Kidney glomerular epithelial cell (primary cell): ENCODE data around the gene SLC25A31.

ENCODE experiments used
- DNase-seq: peaks from one replicate; lab custom pipeline; 2025; lab: John Stamatoyannopoulos, UW

SLC25A31 gene

DNA sequence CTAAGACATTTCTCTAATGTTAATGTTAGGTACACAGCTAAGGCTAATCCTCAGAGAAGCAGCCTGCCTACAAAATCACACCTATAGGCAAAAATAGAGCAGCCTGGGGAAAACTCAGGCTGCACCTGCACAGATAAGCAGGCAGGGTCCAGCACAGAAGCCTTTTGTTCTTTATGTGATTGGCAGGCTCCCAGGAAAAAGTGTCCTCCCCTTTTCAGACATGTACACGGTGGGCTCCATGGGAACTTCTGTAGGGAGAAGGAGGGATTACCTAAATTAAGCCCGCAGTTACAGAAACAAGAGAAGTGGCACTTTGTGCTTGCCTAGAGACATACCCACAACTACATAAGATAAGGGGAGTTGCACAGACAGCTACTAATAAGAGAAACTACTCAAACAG lies 47.9 kb downstream of the SLC25A31 start:
- DNase-seq: no peak

DNA sequence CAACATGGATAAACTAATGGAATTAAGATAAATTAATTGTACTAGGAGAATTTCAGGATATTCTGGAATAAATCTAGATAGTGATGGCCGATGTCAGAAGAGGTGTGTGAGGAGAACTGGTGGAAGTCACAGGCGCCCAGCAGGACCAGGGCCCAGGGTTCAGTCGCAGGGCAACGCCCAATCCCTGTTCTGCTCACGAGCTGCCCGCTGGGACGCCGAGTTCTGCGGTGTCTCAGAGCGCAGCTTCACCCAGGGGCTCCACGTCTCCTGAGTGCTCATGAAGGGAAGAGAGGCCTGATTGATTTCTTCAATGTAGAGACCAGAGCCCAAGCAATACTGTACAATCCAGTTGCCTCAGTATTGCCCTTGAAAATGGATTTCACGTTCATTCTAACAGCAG lies 50.4 kb downstream of the SLC25A31 start:
- no peak for DNase-seq

DNA sequence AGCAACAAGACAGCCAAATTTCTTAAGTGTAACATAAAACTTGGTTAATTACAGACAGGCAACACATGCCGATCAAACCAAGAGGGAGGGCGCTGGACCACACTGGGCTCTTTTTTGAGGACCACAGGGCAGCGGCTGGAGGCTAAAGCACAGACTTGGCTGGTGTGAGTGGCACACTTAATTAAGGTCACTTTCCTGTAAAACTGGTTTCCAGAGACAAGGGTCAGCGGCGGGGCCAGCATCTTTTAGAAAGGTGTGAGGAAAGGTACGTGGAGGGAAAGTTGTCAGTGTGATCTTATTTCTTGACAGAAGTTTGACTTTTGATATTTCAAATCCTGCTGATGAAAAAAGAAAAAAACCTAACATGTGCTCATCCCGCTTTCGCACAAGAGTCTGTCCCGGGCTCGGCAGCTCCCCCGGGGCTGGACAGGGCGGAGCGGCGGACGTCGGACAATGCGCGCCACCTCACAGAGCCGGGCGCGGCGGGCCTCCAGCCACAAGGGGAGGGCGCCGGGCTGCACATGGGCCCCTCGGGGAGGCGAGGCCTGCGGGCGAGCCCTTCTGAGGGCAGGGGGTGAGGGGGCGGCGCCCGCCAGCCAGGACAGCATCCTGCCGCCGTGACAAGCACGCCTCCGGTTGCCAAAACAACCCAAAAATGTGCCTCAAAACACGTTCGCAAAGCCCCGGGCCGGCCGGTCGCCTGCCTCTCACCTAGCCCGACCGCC lies 51.3 kb downstream of the SLC25A31 start:
- DNase-seq: no peak

DNA sequence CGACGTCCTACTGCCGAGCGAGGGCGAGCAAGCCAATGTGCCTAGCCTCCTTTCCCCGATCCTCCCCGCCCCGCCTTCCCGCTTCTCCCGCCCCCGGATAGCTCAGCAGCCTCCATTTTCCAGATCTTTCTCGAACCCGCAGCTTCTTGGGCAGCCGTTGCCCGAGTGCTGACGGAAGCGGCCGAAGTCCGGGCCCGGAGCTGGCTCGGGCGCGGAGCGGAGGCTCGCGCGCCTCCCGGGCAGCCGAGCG lies 51.8 kb downstream of the SLC25A31 start:
- no peak for DNase-seq

DNA sequence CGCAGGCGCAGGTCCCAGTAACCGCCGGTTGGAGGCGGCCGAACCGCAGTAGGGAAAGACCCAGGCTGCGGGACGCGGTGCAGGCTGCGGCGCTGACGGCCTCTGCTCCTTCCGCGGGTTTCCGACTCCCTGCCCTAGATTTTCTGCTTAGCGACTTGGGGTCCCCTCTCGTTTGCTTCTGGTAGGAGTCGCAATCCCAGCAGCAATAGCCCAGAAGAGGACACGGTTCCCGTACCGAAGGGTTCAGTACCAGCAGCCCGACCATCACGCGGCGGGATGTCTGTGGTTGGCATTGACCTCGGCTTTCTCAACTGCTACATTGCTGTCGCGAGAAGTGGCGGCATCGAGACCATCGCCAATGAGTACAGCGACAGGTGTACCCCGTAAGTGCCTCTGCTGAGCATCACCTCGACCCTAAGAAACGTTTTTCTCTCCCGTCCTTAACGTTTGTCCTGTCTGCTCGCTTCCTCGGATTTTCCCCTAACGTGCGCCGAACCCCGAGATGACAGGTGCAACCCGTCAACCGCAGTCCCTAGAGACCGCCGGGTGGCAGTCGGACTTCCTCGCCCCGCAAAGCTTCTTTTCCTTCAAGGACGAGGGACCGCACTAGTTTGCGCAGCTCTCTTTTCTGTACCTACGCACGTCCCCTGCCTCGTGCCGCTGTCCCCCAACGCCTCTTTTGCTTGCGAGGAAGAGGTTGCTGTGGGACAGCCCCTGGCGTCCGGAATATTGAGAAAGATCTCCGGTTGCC lies 52.2 kb downstream of the SLC25A31 start, which contains the start of gene HSPA4L:
HSPA4L (plus strand) TSS at position 48 of the 751 bp plus-strand sequence; CDS start at position 277, 229 bp downstream.
- DNase-seq: peak; percentile 82

DNA sequence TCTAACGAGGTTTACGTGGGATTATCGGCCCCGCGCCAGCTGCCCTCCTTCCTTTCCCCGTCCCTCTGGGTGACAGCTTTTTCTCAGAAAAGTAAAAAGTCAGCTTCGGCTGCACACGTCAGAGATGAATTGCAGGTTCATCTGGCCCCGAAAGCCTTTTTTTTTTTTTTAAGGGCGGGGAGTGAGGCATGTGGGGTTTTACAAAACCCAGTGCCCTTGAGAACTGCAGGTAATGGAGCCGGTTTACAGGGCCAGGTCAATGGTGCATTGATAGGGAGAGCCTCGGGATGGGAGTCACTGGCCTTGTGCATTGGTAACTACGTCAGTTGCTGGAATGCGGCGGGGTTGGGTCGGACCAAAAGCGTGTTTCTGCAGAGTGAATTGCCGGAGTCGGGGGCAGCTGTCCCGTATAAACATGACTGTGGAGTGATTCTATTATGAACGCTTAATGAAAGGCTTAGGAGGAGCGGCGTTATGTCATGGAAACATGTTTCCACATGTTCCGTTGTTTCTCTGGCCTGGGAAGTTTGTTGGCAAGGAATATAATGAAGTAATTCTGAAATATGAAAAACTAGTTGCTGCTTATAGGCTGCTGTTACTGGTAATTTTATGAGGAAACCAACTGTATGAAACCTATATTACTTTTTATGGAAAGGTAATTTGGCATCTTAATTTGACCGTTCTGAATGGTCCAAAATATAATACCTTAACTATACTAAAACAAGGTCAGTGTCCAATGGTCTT lies 53.0 kb downstream of the SLC25A31 start:
- peak; percentile 52 for DNase-seq

DNA sequence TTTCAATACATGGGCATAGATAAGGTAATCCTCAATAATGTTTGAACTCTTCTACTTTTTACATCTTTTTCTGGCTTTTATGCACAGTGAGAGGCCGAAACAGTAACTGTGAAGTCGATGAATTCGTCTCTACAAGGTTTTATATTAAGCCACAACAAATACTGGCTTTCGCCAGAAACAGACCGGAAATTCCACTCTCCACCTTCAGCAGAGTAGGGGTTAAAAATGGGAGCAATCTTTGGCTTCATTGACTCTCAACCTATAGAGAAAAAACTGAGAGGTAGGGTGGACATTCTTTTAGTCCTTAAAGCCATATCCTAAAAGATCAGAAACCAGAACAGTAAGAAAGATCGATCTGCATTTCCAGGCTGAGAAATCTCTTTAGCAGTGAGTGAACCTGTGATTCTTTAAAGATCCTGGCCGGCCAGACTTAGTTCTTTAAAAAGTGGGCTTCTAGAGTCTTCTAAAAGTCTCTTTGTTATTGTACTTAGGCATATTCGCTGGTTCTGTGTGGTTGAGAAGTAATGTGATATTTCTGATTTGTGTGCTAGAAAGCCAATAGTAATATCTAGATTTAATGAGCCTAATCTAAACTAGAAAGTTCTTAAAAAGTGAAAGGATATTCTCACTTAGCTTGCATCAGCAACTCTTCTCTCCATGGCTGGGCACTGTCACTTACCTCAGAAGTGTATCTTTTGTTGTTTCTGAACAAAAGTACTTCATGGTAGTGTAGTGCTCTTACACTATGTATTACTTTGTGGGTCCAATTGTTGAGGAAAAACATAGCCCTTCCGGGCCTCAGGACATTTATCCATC lies 54.0 kb downstream of the SLC25A31 start:
- DNase-seq: no peak

DNA sequence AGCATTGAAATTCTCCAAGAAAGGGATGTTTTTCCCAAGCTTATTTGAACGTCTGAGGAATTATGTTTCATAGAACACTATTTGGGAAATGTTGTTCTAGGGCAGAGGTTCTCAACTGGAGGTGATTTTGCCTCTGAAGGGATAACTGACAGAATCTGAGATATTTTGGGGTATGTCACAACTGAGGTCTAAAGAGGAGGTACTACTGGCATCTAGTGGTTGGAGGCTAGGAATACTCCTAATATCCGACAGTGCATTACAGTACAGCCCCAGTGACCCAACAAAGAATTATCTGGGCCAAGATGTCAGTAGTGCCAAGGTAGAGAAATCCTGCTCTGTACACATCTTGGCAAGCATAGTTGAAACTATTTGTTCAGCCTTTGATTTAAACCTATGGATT lies 58.3 kb downstream of the SLC25A31 start:
- no peak for DNase-seq

DNA sequence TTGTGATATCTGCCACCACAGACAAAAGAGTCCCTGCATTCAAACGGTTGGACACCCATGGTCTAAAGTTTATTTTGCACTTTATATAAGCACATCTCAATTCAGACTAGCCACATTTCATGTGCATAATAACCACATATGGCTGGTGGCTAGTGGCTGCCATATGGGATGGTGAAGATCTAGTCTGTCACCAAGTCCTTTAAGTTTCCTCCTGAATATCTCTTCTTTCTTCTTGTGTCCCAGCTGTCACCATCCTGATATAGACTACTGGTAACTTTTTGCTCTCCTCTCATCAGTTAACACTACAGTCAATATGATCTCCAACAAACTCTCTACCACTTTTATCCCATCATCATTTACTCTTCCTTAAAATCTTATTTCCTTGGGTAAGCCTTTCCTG lies 61.2 kb downstream of the SLC25A31 start:
- DNase-seq: no peak

DNA sequence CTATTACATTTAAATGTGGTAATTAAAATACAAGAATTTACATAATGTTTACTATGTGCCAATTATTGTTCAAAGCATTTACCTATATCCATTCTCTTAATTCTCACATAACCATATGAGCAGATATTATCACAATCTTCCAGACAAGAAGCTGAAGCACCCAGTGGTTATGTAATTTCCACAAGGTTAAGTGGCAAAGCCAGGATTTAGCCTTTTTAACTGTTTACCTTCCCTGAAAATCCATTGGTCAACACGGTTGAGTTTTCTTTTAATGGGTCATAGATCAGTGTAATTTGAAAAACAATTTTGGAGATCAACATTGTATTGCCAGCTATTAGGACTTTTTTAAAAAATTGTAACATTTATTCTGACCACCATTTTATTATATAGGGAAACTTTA lies 63.3 kb downstream of the SLC25A31 start:
- DNase-seq: no peak

DNA sequence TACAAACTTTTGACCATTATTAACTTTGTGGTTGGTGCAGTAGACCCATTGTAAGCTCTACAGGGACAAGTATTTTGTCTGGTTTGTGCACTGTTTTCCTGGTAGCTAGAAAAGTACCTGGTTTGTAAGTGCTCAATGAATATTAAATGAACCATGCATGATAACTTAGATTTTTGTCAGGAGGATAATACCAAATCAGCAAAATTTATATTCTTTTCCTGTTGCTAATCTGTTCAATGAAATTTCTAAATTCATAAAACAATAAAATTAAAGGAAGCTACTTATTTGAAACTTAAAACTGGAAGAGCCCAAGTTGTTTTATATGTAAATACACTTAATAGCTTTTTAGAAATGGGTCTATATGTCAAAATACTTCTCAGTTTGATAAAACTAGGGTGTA lies 69.5 kb downstream of the SLC25A31 start:
- no peak for DNase-seq

DNA sequence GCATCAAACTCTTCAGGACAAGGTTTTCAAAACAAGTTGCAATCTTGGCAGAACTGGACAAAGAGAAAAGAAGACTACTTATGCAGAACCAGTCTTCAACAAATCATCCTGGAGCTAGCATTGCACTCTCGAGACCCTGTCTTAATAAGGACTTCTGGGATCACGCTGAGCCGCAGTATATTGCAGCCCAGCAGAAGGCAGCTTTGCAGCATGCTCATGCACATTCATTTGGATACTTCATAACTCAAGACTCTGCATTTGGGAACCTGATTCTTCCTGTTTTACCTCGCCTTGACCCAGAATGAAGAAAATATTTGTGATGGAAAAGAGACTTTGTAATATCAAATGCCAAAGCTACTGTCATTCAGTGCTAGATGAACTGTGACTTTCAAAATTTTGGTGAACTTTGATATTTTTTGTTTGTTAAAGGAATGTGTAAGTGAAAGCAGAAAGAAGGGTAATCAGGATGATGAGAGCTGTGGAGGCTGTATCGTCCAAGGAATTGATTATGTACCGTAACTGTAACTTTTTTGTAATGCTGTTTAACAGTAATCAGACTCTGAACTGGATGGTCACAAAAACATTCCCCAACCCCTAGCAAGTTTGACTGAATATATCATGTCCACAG lies 79.1 kb downstream of the SLC25A31 start:
- DNase-seq: no peak

DNA sequence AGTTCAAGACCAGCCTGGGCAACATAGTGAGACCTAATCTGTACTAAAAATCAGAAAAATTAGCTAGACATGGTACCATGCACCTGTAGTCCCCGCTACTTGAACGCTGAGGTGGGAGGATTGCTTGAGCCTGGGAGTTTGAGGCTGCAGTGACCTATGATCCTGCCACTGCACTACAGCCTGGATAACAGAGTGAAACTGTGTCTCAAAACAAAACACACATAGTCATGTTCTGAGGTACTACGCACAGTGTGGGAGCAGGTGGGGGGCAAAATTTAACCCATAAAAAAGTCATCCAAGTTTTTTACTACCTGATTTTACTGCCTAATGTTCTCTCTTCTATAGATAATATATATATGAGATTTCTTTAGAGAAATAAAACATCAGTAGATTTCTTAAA lies 80.4 kb downstream of the SLC25A31 start:
- no peak for DNase-seq

DNA sequence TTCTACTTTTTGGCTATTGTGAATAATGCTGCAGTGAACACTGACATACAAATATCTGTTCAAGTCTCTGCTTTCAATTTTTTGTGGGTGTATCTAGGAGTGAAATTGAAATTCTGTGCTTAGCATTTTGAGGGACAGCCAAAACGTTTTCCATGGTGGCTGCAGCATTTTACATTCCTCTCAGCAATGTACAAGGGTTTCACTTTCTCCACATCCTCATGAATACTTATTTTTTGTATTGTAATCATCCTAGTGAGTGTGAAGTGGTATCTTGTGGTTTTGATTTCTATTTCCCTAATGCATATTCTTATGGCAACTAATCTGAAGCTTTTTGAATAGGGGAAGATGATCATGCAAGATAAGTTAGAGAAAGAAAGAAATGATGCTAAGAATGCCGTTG lies 92.2 kb downstream of the SLC25A31 start:
- DNase-seq: no peak
